DOHH2 (cell line): ENCODE data around the gene DLST.
A peak's percentile ranks its signal among the peaks of the same experiment; 100 is the strongest.

Experiments
- EZH2phosphoT487 ChIP-seq: fragments of 200-600 bp; sonication (generic); IDR thresholded peaks from 2 replicates; pipeline ENCODE4 v1.6.1; 2017; ENCODE audit warnings: borderline replicate concordance, mild to moderate bottlenecking, antibody characterized with exemption, low read length, moderate library complexity, mixed read lengths
- TF ChIP-seq, protein P1 (sequence below): fragments of 200-600 bp; sonication (generic); IDR thresholded peaks from one replicate; pipeline ENCODE4 v1.5.1; 2014; ENCODE audit warnings: antibody characterized with exemption, mild to moderate bottlenecking, low read depth, low read length; ENCODE audit not compliant: poor library complexity, severe bottlenecking

DNA sequence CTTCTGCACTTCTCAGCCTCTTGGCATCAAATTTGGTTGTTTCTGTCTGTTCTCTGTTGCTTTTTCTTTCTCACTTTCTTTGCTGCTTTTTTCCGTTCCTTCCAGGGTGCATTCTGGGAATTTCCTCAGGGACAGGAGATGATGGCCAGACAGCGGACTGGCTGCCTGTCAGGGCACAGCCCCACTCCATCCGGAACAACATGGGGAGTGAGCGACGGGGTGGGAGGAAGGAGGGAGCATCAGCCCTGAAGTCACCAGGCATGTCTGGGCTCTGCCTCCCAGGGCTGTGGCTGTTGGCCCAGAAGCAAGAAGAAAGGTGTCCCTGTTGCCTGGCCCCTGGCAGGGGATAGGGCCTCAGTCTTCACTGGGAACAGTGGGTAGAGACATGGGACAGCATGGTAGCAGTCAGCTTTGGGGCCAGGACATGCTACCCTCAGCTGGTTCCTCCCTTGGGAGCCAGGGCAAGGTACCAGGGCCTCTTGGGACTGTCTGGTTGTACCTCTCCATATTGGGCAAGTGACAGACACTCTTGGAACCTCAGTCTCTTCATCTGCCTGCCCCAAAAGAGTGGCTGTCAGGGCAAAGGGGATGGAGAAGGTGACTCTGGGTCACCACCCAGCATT lies 65.1 kb downstream of the DLST start:
- TF ChIP-seq EZH2phosphoT487, result no peak
- TF ChIP-seq, protein P1, sequence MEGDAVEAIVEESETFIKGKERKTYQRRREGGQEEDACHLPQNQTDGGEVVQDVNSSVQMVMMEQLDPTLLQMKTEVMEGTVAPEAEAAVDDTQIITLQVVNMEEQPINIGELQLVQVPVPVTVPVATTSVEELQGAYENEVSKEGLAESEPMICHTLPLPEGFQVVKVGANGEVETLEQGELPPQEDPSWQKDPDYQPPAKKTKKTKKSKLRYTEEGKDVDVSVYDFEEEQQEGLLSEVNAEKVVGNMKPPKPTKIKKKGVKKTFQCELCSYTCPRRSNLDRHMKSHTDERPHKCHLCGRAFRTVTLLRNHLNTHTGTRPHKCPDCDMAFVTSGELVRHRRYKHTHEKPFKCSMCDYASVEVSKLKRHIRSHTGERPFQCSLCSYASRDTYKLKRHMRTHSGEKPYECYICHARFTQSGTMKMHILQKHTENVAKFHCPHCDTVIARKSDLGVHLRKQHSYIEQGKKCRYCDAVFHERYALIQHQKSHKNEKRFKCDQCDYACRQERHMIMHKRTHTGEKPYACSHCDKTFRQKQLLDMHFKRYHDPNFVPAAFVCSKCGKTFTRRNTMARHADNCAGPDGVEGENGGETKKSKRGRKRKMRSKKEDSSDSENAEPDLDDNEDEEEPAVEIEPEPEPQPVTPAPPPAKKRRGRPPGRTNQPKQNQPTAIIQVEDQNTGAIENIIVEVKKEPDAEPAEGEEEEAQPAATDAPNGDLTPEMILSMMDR, result peak; percentile 2
